GM21723 (cell line): Measurements from ENCODE around the gene MRPL42.
"Not testable (repeated sequence)": the region's sequence is repeated elsewhere in the genome, so short reads cannot be mapped to it uniquely, and the experiment has no call there.

Source experiments
- ATAC-seq: cut with Tn5 transposase; IDR thresholded peaks from one replicate; pipeline ENCODE4 v1.9.1; 2021; ENCODE audit warnings: mild to moderate bottlenecking, moderate library complexity; ENCODE audit not compliant: unreplicated experiment

The MRPL42 gene

GRCh38 chr12:93467351-93468007, at the start of gene MRPL42:
Gene MRPL42 (plus strand): TSS chr12:93467514. CDS start chr12:93469286, 1,772 bp downstream.
- peak; percentile 90 for ATAC-seq

GRCh38 chr12:93417967-93418480, 49.3 kb upstream of the MRPL42 start:
- ATAC-seq, result no peak

DNA sequence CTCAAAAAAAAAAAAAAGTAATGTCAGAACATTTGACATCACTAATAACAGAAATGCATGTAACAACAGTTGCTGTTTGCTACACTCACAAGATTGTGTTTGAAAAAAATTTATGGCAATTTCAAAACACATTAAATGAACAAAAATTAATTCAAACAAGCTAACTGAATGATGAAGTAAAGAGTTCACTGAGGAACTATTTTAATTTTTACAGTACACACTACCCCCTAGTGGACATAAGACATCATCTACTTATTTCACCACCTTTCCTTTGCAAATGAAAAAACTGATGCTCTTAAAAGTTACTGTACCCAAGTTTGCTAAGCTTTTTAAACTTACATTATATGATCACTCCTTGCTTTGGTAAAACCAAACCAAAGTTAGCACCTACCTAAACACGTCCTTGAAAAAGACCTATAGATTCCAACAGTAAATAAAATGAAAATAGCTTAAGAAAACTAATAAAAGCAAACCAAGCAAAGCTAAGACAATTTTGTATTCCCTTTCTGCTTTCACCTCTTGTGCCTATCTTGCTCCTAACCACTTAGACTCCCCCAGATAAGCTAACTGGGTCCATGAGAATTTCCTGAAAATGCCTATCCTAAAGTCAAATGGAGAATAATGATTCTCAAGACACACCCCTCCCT, 47.8 kb upstream of the MRPL42 start:
- no peak for ATAC-seq

GRCh38 chr12:93422050-93422449, 45.3 kb upstream of the MRPL42 start:
- no peak for ATAC-seq

GRCh38 chr12:93425736-93426411, 41.4 kb upstream of the MRPL42 start:
- peak; percentile 4 for ATAC-seq

DNA sequence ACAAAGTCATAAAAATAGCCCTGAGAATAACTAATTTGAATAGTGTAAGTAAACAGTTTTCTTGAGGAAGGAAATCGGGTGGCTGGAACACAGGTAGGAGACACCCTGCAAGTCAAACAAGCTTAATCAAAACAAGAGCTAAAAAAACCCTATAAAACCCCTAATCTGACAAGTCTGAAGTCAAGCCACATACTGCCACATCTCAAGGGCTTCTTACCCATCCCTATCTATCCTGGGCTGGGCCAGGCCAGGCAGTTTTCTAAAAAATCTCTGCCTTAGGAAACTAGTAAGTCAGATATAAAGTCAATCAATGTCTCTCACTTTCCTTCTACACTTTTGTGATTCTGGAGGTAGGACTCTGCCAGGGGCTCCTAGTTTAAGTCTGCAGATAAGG, 40.9 kb upstream of the MRPL42 start:
- peak; percentile 56 for ATAC-seq

- no peak for ATAC-seq
Observed at GRCh38 chr12:93427779-93428564, 39.3 kb upstream of the MRPL42 start.

DNA sequence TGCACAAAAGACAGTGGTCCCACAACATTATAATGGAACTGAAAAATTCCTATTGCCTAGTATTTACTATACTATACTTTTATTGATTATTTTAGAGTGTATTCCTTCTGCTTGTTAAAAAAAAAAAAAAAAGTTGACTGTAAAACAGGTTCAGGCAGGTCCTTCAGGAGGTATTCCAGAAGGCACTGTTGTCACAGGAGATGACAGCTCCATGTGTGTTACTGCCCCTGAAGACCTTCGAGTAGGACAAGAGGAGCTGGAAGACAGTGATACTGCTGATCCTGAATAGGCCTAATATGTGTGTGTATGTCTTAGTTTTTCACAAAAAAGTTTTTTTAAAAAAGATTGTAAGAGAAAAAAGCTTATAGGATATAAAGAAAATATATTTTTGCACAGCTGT, 37.9 kb upstream of the MRPL42 start:
- ATAC-seq, result no peak

GRCh38 chr12:93429852-93430251, 37.5 kb upstream of the MRPL42 start:
- ATAC-seq, result no peak

- no peak for ATAC-seq
Observed at GRCh38 chr12:93430280-93430679, 37.0 kb upstream of the MRPL42 start.

DNA sequence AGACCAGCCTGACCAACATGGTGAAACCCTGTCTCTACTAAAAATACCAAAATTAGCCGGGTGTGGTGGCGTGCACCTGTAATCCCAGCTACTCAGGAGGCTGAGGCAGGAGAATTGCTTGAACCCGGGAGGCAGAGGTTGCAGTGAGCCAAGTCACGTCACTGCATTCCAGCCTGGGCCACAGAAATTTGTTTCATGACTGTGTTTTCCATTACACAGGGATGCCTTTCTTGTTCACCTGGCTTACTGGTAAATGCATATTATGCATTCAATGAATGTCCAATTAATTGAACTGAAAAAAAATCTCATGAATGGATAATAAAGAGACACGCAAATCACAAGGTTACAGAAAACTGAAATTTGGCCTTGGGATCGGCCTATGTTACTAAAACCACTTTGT, 35.3 kb upstream of the MRPL42 start:
- ATAC-seq, result not testable (repeated sequence)

DNA sequence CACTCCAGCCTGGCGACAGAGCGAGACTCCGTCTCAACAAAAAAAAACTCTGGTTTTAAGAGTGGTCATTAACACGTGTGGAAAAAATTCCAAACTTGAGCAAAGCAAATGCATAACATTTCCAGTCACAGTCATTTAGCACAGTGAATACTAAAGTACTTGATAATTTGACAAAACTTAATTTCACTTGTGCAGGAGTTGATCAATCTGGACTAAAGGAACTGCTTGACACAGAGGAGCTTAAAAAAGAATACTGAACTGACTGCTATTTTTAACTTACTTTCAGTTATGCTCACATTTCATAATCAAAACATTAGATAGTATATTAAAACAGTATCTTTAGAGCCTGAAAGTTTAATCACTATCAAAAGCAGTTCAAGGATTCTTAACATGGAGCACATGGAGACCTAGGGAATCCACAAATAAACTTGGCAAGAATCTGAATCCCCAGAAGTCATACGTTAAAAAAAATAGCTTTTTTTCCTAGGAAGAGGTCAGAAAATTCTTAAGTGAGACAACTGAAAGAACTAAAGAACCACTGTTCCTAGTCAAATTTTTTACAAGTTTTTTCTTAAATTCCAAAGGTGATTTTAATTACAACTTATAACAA, 33.0 kb upstream of the MRPL42 start:
- ATAC-seq, result no peak

DNA sequence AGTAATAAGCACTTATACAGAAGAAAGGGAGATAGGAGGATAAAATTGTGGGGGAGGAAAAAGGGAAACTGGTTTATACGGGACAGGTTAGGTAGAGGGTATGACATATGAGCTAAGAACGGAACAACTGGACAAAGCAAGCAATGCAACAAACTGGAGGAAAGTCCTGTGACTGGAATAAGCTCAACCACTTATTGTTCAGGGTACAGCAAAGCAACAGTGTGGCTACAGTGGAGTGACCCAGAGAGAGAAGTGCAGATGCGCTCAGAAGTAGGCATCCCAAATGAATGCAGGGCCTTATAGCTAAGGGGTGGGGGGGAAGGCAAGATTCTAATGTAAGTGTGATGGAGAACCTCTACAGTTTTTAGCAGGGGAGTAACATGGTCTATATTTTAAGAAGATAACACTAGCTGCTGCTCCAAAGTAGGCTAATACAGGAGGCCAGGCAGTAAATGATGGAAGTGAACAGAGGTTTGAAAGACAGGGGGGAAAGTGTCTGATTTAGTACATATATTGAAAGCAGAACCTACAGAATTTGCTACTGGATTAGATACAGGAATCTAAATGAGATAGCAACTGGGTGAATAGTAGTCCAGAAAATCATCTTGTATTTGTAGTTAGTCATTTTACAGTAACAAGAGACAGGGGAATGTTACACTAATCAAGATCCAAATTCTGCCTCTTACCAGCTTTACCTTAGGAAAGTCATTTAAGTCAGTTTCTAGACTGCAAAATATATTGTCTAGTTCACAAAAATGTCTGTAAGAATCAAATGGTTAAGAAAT, 28.9 kb upstream of the MRPL42 start:
- ATAC-seq, result no peak

DNA sequence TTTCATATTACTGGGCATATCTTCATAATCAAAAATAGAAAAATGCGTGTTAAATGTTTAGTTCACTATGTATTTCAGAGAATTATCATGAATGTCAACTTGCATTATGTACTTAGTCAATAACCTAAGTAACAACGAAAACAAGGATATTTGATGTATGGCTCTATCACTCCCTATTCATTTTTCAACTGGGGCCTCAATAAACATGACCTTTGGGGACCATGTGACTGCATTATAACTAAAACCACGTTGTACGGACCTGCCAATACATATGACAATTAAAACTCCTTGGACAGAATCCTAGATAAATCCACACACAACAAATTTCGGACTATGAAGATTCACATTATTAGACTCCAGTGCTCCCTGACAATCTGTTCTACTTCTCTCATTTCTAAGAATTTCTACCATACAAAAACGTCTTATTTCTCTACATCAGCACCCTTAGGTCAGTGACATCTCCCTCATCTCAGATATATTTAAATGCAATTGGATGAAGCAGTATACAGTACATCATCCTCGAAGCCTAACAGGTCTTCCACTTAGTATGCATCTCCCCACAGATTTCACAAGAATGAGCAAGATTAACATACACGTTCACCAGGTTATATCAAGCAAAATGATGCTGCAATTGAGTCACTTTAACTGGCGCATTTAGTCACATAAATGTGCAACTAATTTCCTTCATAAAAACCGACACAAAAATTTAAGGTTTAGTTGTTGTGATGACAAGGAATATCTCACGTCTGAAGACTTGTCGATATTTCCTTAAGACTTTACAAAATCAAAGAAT, 27.1 kb upstream of the MRPL42 start:
- ATAC-seq, result no peak

- peak; percentile 14 for ATAC-seq
Observed at GRCh38 chr12:93441081-93441616, 26.2 kb upstream of the MRPL42 start.

DNA sequence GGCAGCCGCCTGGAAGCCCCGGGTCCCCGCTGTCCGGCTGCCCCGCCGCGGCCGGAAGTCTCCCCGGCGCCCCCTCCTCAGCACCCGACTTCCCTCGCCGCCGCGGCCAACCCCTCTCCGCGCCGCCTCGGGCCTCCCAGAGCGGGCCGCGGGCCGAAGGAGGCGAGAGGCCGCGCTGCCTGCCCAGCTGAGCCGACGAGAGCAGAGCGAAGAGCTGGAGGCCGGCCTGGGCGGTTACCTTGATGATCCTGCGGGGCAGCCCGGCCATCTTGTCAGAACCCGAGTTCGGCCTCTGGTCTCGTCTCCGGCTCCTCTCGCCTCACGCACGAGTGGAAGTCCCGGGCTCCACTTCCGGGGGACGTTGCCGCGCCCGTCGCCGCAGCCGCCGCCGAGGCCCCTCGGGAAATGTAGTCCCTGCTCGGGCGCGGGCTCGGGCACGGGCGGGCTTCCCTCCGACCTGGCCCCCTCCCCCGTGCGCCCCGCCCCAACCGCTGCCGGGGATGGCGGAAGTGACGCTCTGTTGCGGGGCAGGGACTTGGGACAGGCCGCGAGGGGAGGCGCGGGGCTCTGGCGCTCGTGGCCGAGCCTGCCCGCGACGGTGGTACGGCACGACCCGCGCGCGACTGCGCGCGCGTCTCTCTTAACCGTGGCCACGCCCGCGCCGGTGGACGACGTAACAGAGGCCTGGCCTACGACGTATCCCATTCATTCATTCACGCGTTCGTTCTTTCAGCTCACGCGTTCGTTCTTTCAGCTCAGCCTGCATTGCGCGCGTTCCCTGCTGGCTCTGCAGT, 25.5 kb upstream of the MRPL42 start, which contains the start of gene UBE2N:
Gene UBE2N (minus strand): TSS at position 331 of the 794 bp plus-strand sequence. CDS start 63 bp downstream, at position 268.
- peak; percentile 82 for ATAC-seq

DNA sequence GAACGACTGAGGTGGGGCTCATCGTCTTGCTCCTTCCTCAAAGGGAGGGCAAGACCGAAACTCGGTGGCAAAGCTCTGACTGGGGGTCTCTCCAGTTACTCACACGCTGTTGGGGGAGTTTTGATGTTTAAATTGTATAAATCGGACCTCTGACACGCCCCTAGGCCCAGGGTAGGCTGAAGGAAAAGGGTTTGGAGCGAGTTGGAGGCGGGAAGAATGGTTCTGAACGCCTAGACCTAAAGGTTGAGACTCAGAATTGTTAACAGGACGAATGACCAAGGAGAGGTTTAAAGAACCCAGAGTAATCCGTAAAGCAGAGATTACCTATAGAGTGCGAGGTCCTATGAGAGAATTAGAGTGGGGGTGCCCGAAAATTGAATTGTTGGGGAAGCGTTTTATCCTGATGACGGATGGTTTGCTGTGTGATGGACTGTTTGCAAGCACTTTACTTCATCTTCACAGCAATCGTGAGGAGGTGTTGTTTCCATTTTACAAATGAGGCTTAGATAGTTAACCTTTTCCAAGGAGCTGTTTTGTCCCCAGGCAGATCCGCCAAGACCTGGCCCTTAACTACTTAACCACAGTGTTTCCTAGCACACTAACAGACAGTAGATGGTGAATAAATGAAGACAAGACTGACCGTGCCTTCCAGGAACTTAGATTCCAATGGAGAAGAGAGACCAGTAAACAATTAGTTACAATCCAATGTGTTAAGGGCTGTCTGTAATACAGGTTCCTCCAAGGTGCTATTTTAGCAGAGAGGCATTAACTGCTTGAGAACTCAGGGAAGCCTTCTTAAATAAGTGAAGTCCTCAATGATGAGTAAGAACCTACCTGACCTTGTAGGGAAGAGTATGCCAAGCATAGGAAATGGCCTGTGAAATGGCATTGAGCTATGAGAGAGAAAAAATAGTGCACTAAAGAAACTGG, 24.6 kb upstream of the MRPL42 start:
- no peak for ATAC-seq
